Esophagus (tissue), 2 donors: Measurements from ENCODE around the gene C1QC. TPM values are rescaled to one million over a fixed set of nuclear protein-coding genes. Genes with fewer than 3 reads are reported as not detected.
"Not testable (repeated sequence)": the region's sequence is repeated elsewhere in the genome, so short reads cannot be mapped to it uniquely, and the experiment has no call there.

ENCODE experiments used
- H3K27ac ChIP-seq, 2 donors: one replicate each; pipeline ENCODE4 v1.5.1; 2013; ENCODE audit warnings: low read depth in 2 of 2, mild to moderate bottlenecking in 2 of 2, inconsistent platforms in 1 of 2, low read length in 1 of 2, moderate library complexity in 1 of 2
- H3K27me3 ChIP-seq, 2 donors: one replicate each; pipeline ENCODE4 v1.6.1; 2013; ENCODE audit warnings: low read length in 2 of 2, control low read depth in 1 of 2, mild to moderate bottlenecking in 1 of 2; ENCODE audit not compliant: insufficient read depth in 2 of 2, control insufficient read depth in 1 of 2
- H3K36me3 ChIP-seq, 2 donors: one replicate each; pipeline ENCODE4 v1.6.1; 2013; ENCODE audit warnings: low read length in 1 of 2; ENCODE audit not compliant: control insufficient read depth in 2 of 2, insufficient read depth in 2 of 2
- H3K4me1 ChIP-seq, 2 donors: one replicate each; pipeline ENCODE4 v1.6.1; 2013; ENCODE audit warnings: low read length in 1 of 2; ENCODE audit not compliant: control insufficient read depth in 2 of 2, insufficient read depth in 2 of 2
- H3K4me3 ChIP-seq, 2 donors: one replicate each; pipeline ENCODE4 v1.5.1; 2013; ENCODE audit warnings: low read length in 2 of 2, mild to moderate bottlenecking in 2 of 2, low read depth in 1 of 2, moderate library complexity in 1 of 2
- H3K9me3 ChIP-seq, 2 donors: one replicate each; pipeline ENCODE4 v1.6.1; 2013; ENCODE audit warnings: mild to moderate bottlenecking in 2 of 2, low read depth in 1 of 2, low read length in 1 of 2, moderate library complexity in 1 of 2; ENCODE audit not compliant: control insufficient read depth in 2 of 2, insufficient read depth in 1 of 2
- WGBS, 2 donors: extraction: QIAGEN DNeasy Blood & Tissue Kit; methylation state at CpG; one replicate each; pipeline ENCODE4 v1.1.7; 2013; 5-methylcytosine and 5-hydroxymethylcytosine counted together
- polyA plus RNA-seq, 2 donors: library from polyadenylated mRNA; stranded (reverse); fragments of 200-250 nt; gene quantifications; one replicate each; pipeline ENCODE4 v1.2.3, GENCODE V29; 2013
- donor health status: healthy with polysubstance abuse.
- donor health status: Bipolar disorder and iron deficiency.

Gene C1QC
- polyA plus RNA-seq, 2 donors, result 9.4 to 18.5 TPM

DNA sequence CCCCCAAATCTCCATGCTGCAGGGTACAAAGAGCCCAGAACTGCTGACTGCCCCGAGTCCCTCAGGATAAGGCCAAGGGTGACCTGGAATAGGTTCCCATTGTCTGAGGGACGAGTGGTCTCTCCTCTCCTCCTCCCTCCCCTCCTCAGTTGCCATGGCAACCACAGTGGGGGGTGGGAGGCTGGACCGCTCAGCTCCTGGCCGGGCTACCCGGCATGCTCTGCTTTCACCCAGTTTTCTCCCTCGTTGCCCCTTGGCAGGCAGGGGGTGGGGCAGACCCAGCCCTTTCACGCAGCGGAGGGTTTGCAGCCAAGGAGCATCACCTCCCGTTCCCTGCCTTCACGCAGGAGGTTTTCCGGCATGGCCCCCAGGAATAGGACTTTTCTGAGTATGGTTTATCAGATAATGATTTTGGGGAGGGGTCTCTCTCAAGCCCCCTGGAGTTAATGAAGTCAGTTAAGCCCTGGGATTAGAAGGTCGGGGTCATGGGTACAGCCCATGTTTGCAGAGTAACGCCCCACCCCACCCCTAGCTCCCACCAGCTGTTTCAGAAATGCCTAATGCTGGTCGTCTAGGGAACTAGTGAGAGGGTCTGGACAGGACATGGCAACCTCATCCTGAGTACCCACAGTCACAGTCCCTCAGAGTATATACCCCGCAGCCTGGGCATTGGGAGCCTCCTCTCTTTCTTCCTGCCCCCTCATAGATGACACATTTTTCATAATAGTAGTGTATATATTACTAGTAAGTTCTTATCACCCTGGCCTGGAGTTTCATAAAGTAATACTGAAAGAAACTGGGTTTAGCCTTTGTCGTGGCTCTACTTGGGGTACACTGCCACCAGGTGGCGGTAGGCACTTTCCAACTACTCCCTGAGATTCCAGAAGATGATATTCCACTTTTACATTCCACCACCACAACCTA is 30.3 kb downstream of the C1QC start:
- WGBS, 2 donors, result 16% methylated on average over 17 of the region's 17 CpGs
- no peaks in the 10 kb centered on the region for H3K4me1 ChIP-seq
- H3K36me3 ChIP-seq, result no peaks in the 10 kb centered on the region
- H3K9me3 ChIP-seq, result no peaks in the 10 kb centered on the region
- H3K27ac ChIP-seq, result no peak overlapping the region
- H3K4me3 ChIP-seq, result no peak overlapping the region
- no peaks in the 10 kb centered on the region for H3K27me3 ChIP-seq

DNA sequence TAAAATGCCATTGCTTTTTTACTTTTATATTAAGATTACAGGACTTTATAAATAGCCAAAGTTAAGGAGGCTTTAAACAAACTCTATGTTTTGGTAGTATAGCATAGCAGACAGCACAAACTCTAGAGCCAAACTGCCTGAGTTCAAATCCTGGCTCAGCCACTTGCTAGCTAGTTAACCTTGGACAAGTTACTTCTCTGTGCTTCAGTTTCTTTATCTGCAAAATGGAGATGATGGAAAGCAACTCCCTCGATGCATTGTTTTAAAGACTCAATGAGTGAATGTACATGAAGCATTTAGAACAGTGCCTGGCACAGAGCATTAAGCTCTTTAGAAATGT is 30.9 kb downstream of the C1QC start:
- Histone ChIP-seq H3K4me3 (no peak overlapping the region), H3K27me3 (no peaks in the 10 kb centered on the region), H3K27ac (no peak overlapping the region), H3K4me1 (no peaks in the 10 kb centered on the region), H3K9me3 (no peaks in the 10 kb centered on the region), H3K36me3 (no peaks in the 10 kb centered on the region)
- WGBS, 2 donors, result 36 to 41% methylated on average over 1 of the region's 1 CpG

DNA sequence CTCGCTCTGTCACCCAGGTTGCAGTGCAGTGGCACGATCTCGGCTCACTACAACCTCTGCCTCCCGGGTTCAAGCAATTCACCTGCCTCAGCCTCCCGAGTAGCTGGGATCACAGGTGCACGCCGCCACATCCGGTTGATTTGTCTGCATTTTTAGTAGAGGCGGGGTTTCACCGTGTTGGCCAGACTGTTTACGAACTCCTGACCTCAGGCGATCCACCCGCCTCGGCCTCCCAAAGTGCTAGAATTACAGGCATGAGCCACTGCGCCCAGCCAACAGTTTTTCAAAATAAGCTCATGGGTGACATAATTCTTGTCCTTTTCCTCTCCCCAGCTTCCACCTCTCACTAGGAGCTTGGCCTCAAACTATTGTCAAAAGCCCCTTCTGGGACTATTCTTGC is 32.7 kb downstream of the C1QC start:
- 88% methylated on average over 15 of the region's 15 CpGs for WGBS, 2 donors
- H3K36me3 ChIP-seq, H3K9me3 ChIP-seq, H3K4me1 ChIP-seq, H3K27ac ChIP-seq, H3K4me3 ChIP-seq, H3K27me3 ChIP-seq: not testable (repeated sequence)

DNA sequence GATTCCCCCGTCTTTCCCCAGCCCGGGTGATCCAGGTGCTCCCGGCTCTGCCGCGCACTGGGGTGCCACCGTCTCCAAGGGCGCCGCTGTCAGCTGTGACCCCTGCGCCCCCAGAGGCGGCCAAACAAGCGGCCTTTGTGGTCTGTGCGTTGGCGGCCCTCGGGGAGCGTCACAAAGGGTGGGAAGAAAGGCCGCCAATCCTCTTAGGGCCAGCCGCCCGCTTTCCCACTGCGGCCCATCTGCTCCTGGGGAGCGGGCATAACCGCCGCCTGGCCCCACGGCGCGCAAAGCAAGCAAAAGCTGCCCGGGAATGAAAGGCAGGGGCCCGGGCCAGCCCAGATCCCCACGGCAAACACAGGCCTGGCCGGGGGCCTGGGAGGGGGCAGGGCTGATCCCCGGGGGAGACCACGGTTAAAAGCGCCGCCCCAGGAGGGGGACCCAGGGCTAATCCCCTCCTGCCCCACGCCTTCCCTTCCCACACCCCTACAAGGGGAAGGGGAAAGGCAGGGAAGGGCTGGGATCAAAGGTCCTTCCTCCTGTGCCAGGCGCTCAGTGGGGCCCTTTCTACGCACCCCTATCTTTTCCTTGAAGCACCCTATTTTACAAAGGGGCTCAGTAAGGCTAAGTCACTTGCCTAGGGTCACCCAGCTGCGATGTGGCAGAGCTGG is 33.6 kb downstream of the C1QC start:
- H3K27me3 ChIP-seq, result no peaks in the 10 kb centered on the region
- H3K4me3 ChIP-seq, result no peak overlapping the region
- H3K27ac ChIP-seq, result no peak overlapping the region
- no peaks in the 10 kb centered on the region for H3K9me3 ChIP-seq
- 57 to 69% methylated on average over 32 to 37 of the region's 37 CpGs for WGBS, 2 donors
- no peaks in the 10 kb centered on the region for H3K36me3 ChIP-seq
- H3K4me1 ChIP-seq, result no peaks in the 10 kb centered on the region

DNA sequence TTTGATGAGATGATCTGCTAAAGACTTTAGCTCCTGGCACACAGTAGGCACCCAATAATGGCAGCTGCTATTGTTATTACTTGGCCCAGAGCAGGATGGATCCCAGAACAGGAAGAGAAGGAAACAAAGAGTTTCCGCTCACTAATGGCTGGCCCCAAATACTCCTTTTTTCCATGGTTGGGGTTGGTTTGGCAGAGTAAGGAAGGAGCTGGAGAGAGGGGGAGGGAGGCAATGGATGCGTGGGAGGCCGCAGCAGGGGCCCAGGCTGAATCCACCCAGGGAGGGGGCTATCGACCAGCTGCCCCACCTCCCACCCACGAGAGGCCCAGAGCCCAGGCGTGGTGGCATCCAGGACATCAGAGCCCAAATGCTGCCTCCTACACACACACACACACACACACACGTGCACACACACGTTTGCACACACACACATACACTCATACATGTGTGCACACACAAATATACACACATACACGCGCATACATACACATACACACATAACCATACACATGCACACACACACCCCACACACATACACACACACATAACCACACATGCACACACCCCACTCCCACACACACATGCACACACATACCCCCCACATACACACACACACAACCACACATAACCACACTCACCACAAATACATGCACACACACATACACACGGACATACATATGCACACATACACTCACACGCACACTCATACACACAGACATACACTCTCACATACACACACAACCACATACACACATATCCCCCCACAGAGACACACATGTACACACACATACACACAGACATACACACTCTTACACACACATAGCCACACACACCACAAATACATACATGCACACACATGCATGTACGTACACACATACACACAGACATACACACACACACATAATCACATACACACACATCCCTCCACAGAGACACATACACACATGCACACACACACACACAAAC is 34.8 kb downstream of the C1QC start:
- no peaks in the 10 kb centered on the region for H3K9me3 ChIP-seq
- H3K4me3 ChIP-seq, result no peak overlapping the region
- H3K4me1 ChIP-seq, result no peaks in the 10 kb centered on the region
- no peaks in the 10 kb centered on the region for H3K36me3 ChIP-seq
- H3K27ac ChIP-seq, result no peak overlapping the region
- H3K27me3 ChIP-seq, result no peaks in the 10 kb centered on the region
- 77 to 89% methylated on average over 13 of the region's 13 CpGs for WGBS, 2 donors

DNA sequence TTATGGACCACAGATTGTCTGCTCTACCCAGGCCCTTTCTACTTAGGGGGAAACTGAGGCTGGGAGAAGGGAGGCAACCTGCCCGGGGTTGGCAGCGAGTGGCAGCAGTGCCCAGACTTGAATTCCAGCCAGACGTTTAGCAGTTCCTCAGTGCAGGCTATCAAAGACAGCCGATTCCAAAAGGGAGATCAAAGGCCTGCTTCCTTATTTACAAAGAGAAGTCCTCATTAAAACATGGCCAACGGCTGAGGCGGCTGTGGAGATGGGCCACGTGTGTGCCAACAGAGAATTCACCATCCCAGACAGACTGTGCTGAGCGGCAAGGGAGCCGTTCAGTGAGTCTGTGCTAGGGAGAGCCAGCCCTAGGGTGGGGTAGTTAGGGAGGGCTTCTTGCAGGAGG is 37.3 kb downstream of the C1QC start:
- Histone ChIP-seq H3K4me3 (no peak overlapping the region), H3K36me3 (no peaks in the 10 kb centered on the region), H3K4me1 (no peaks in the 10 kb centered on the region), H3K9me3 (no peaks in the 10 kb centered on the region), H3K27me3 (no peaks in the 10 kb centered on the region), H3K27ac (no peak overlapping the region)
- 33 to 41% methylated on average over 9 of the region's 9 CpGs for WGBS, 2 donors

DNA sequence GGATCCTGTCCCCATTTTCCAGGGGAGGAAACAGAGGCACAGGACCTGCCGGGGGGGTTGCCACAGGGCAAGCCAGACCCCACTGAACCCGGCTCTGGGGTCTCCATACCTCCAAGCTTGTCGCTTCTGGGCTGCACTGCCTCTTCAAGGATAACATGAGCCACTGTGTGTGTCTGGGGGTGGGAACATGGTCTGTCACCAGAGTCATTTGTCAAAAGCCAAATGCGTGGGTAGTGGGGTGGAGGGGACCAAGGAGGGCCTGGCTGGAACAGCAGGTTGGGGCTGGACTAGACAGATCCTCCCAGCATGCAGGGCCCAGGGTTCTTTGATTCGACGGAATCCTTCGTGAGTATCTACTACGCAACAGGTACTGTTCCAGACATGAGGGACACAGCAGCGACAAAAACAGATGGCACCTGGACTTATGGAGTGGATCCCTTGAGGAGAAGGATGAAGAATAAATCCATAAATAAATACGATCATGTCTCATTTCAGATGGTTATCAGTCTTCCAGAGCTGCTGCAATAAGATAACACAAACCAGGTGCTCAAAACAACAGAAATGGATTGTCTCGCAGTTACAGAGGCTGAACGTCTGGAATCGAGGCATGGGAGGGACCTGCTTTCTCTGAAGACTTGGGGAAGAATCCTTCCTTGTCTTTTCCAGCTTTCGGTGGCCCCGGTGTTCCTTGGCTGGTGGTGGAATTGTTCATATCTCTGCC is 38.3 kb downstream of the C1QC start:
- no peaks in the 10 kb centered on the region for H3K9me3 ChIP-seq
- no peaks in the 10 kb centered on the region for H3K4me1 ChIP-seq
- H3K27ac ChIP-seq, result no peak overlapping the region
- H3K36me3 ChIP-seq, result no peaks in the 10 kb centered on the region
- 80 to 82% methylated on average over 15 of the region's 15 CpGs for WGBS, 2 donors
- no peak overlapping the region for H3K4me3 ChIP-seq
- no peaks in the 10 kb centered on the region for H3K27me3 ChIP-seq

DNA sequence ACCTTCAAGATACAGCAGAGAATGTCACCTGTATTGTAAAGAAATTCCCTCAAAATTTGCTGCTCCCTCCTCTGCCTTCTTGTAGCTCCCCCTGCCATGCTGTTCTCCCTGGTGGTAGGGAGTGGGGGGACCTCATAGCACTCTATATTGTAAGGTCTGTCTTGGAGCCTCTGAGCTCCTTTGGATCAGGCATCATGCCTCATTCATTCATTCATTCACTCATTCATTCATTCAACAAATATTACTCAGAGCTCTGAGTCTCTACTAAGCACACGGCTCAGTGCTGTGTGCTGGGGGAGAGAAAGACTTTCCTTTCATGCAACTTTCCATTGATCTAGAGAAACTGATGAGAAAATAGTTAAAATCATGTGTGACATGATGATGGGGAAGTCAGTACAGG is 40.1 kb downstream of the C1QC start:
- 79 to 81% methylated on average over 1 of the region's 1 CpG for WGBS, 2 donors
- H3K36me3 ChIP-seq, result no peaks in the 10 kb centered on the region
- H3K27ac ChIP-seq, result no peak overlapping the region
- no peak overlapping the region for H3K4me3 ChIP-seq
- H3K4me1 ChIP-seq, result no peaks in the 10 kb centered on the region
- H3K27me3 ChIP-seq, result peaks cover 0 to 3% of the 10 kb centered on the region in 2 donors
- H3K9me3 ChIP-seq, result no peaks in the 10 kb centered on the region

DNA sequence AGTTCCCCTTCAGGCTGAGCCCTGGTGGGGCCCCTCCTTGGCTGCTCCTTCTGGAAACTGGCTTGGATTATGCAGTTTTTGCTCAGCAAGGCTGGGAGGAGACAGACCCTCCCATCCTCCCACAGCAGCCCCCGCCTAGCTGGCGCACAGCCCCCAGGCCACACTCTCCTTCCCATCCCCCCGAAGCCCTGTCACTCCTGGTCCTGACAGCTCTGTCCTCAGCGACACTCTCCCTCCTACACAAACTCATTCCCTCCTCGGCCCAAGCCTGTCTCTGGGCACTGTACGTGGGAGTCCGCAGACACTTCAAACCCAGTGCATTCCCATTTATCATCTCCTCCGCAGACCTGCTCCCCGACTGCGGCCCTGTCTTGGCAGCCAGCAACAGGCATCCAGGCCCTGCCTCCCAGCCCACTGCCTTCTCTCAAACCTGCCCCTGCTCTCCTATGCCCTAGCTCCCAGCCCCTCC is 42.2 kb downstream of the C1QC start:
- Histone ChIP-seq H3K27me3 (peaks cover 0 to 3% of the 10 kb centered on the region in 2 donors), H3K4me1 (no peaks in the 10 kb centered on the region)
- 43 to 45% methylated on average over 10 of the region's 10 CpGs for WGBS, 2 donors

More for the DNA sequence above, 42.2 kb downstream of the C1QC start:
- no peaks in the 10 kb centered on the region for H3K9me3 ChIP-seq
- H3K27ac ChIP-seq, result no peak overlapping the region
- H3K4me3 ChIP-seq, result no peak overlapping the region
- no peaks in the 10 kb centered on the region for H3K36me3 ChIP-seq
